H1 (cell line): ENCODE data around the gene IYD. TPM values are rescaled to one million over a fixed set of nuclear protein-coding genes. Genes with fewer than 3 reads are reported as not detected.

Experiments used
- CTCF ChIA-PET: fragments of 300-600 bp; sonication (Branson Sonifier 250); formaldehyde crosslinking; loops from one replicate; lab custom pipeline; 2021; ENCODE audit not compliant: partially characterized antibody; lab: Charles Lee
- POLR2A ChIA-PET: fragments of 300-600 bp; sonication (Branson Sonifier 250); formaldehyde crosslinking; loops from one replicate; lab custom pipeline; 2021; ENCODE audit warnings: inconsistent platforms; ENCODE audit not compliant: partially characterized antibody; lab: Charles Lee
- DNase-seq, 2 experiments: peaks; one replicate each; pipeline versions ENCODE4 v3.0.0 to v3.0.0-alpha.2; 2010 to 2022; ENCODE audit warnings: low spot score in 2 of 2, low read depth in 1 of 2, mixed read lengths in 1 of 2
- FAIRE-seq: peaks from 2 replicates; lab custom pipeline; 2011; peaks lifted over from hg19 to GRCh38; lab: Jason Lieb, UNC
- H2AFZ ChIP-seq: 2 replicates; pipeline ENCODE4 v1.8.1; 2012; ENCODE audit warnings: low read length, inconsistent platforms
- H2AK5ac ChIP-seq: 2 replicates; pipeline ENCODE4 v1.6.1; 2013; ENCODE audit warnings: low read depth, low read length
- H2BK120ac ChIP-seq: replicated peaks from 2 replicates; pipeline ENCODE3; 2013; ENCODE audit warnings: low read depth, low read length, inconsistent platforms
- H2BK12ac ChIP-seq: 2 replicates; pipeline ENCODE4 v1.6.1; 2013; ENCODE audit warnings: low read depth, low read length
- H2BK15ac ChIP-seq: 2 replicates; pipeline ENCODE4 v1.6.1; 2013; ENCODE audit warnings: low read length
- H2BK20ac ChIP-seq: 2 replicates; pipeline ENCODE4 v1.6.1; 2013; ENCODE audit warnings: low read length
- H2BK5ac ChIP-seq: 2 replicates; pipeline ENCODE4 v1.6.1; 2013; ENCODE audit warnings: low read depth, low read length
- H3K14ac ChIP-seq: 2 replicates; pipeline ENCODE4 v1.6.1; 2013; ENCODE audit warnings: inconsistent platforms; ENCODE audit not compliant: insufficient read length
- H3K18ac ChIP-seq: 2 replicates; pipeline ENCODE4 v1.6.1; 2013; ENCODE audit warnings: low read length; ENCODE audit errors: extremely low read depth
- H3K23ac ChIP-seq: 2 replicates; pipeline ENCODE4 v1.6.1; 2013; ENCODE audit warnings: inconsistent platforms; ENCODE audit not compliant: insufficient read length
- H3K23me2 ChIP-seq: 2 replicates; pipeline ENCODE4 v1.6.1; 2013; ENCODE audit warnings: low read depth, low read length
- H3K27ac ChIP-seq: 2 replicates; pipeline ENCODE4 v1.6.1; 2011; ENCODE audit warnings: low read depth, low read length, inconsistent platforms
- H3K27me3 ChIP-seq, 4 experiments: replicated peaks in 1 of 4; 1 replicate in 1 of 4; 2 replicates in 3 of 4; pipeline versions ENCODE4 v1.6.1 to v1.8.1; 2011 to 2013; ENCODE audit warnings: low read length in 3 of 4, mild to moderate bottlenecking in 3 of 4, inconsistent platforms in 2 of 4, mixed read lengths in 2 of 4, moderate library complexity in 1 of 4; ENCODE audit not compliant: control insufficient read depth in 3 of 4, insufficient read depth in 3 of 4; ENCODE audit errors: extremely low read depth in 1 of 4
- H3K36me3 ChIP-seq, 4 experiments: 2 replicates each; pipeline versions ENCODE4 v1.6.1 to v1.8.1; 2011 to 2013; ENCODE audit warnings: mild to moderate bottlenecking in 4 of 4, low read length in 3 of 4, moderate library complexity in 2 of 4, control low read depth in 1 of 4, inconsistent platforms in 1 of 4; ENCODE audit not compliant: insufficient read depth in 4 of 4, control insufficient read depth in 2 of 4
- H3K4ac ChIP-seq: replicated peaks from 2 replicates; pipeline ENCODE3; 2013; ENCODE audit warnings: low read length, low read depth, mixed read lengths, inconsistent platforms; ENCODE audit not compliant: insufficient read length
- H3K4me1 ChIP-seq, 4 experiments: replicated peaks in 1 of 4; 1 replicate in 1 of 4; 2 replicates in 3 of 4; pipeline versions ENCODE4 v1.6.1 to v1.8.1; 2011 to 2013; ENCODE audit warnings: low read length in 3 of 4, inconsistent platforms in 2 of 4, mixed read lengths in 1 of 4; ENCODE audit not compliant: insufficient read depth in 4 of 4, control insufficient read depth in 3 of 4
- H3K4me2 ChIP-seq, 2 experiments: 2 replicates each; pipeline versions ENCODE4 v1.6.1 to v1.8.1; 2011 to 2013; ENCODE audit warnings: low read depth in 2 of 2, low read length in 2 of 2, control low read depth in 1 of 2, inconsistent platforms in 1 of 2, mild to moderate bottlenecking in 1 of 2; ENCODE audit not compliant: insufficient read depth in 1 of 2
- H3K4me3 ChIP-seq, 4 experiments: fragments of 200-600, 300-600 bp in 1 of 4; sonication (generic), shearing (Covaris generic), sonication (Bioruptor Twin) in 1 of 4; 2 replicates each; pipeline versions ENCODE4 v1.5.1 to v1.8.1; 2011 to 2016; ENCODE audit warnings: low read length in 4 of 4, low read depth in 3 of 4, control low read depth in 2 of 4, inconsistent platforms in 2 of 4, mild to moderate bottlenecking in 2 of 4, mixed read lengths in 1 of 4, moderate library complexity in 1 of 4; ENCODE audit not compliant: insufficient read depth in 2 of 4; ENCODE audit errors: extremely low read depth in 1 of 4
- H3K56ac ChIP-seq: replicated peaks from 2 replicates; pipeline ENCODE3; 2013; ENCODE audit warnings: low read depth, mild to moderate bottlenecking, mixed read lengths, low read length, inconsistent platforms; ENCODE audit not compliant: insufficient read length
- H3K79me1 ChIP-seq: 2 replicates; pipeline ENCODE4 v1.6.1; 2013; ENCODE audit warnings: low read depth, low read length, control low read depth
- H3K79me2 ChIP-seq, 2 experiments: 2 replicates each; pipeline versions ENCODE4 v1.6.1 to v1.8.1; 2012 to 2013; ENCODE audit warnings: low read length in 2 of 2, mild to moderate bottlenecking in 2 of 2, inconsistent platforms in 1 of 2; ENCODE audit not compliant: insufficient read depth in 2 of 2, control insufficient read depth in 1 of 2
- H3K9ac ChIP-seq, 4 experiments: replicated peaks in 1 of 4; 1 replicate in 1 of 4; 2 replicates in 3 of 4; pipeline versions ENCODE4 v1.6.1 to v1.8.1; 2011 to 2013; ENCODE audit warnings: low read depth in 3 of 4, low read length in 3 of 4, control low read depth in 2 of 4, mild to moderate bottlenecking in 2 of 4, moderate library complexity in 2 of 4, inconsistent platforms in 1 of 4; ENCODE audit errors: extremely low read depth in 1 of 4
- H3K9me3 ChIP-seq, 2 experiments: 2 replicates each; pipeline versions ENCODE4 v1.6.1 to v1.8.1; 2012 to 2013; ENCODE audit warnings: mild to moderate bottlenecking in 2 of 2, moderate library complexity in 2 of 2, control low read depth in 1 of 2, inconsistent platforms in 1 of 2, low read depth in 1 of 2, low read length in 1 of 2, mixed read lengths in 1 of 2; ENCODE audit not compliant: insufficient read depth in 2 of 2
- H4K20me1 ChIP-seq, 2 experiments: replicated peaks in 1 of 2; 2 replicates each; pipeline versions ENCODE3 to v1.8.1; 2011 to 2013; ENCODE audit warnings: inconsistent platforms in 2 of 2, low read length in 2 of 2, mild to moderate bottlenecking in 1 of 2; ENCODE audit not compliant: insufficient read depth in 2 of 2, control insufficient read depth in 1 of 2
- H4K5ac ChIP-seq: 2 replicates; pipeline ENCODE4 v1.6.1; 2013; ENCODE audit warnings: low read length, low read depth, mixed read lengths, inconsistent platforms; ENCODE audit not compliant: insufficient read length
- H4K8ac ChIP-seq: 2 replicates; pipeline ENCODE4 v1.8.0; 2013; ENCODE audit warnings: mild to moderate bottlenecking, moderate library complexity, low read length, inconsistent platforms; ENCODE audit not compliant: insufficient read depth; ENCODE audit errors: extremely low read depth
- H4K91ac ChIP-seq: replicated peaks from 2 replicates; pipeline ENCODE3; 2013; ENCODE audit warnings: low read length, mixed read lengths, inconsistent platforms; ENCODE audit not compliant: insufficient read length
- ASH2L ChIP-seq: fragments of 200-600, 300-600 bp; sonication (generic); IDR thresholded peaks from one replicate; pipeline ENCODE4 v1.7.1; 2017; ENCODE audit warnings: low read length
- WGBS, 2 experiments: shearing (Covaris generic) in 1 of 2; methylation state at CpG; one replicate each; pipeline versions ENCODE4 v1.1.6 to v1.1.7; 2013 to 2015; ENCODE audit warnings: low lambda C conversion rate in 2 of 2, mixed read lengths in 2 of 2, inconsistent platforms in 1 of 2, low coverage in 1 of 2, missing lambda C conversion rate in 1 of 2; ENCODE audit not compliant: insufficient replicate concordance in 2 of 2, insufficient coverage in 1 of 2, insufficient read length in 1 of 2; ENCODE audit errors: extremely low coverage in 1 of 2, missing lambda C conversion rate in 1 of 2; 5-methylcytosine and 5-hydroxymethylcytosine counted together
- polyA plus RNA-seq, 7 experiments: library from polyadenylated mRNA; depleted of rRNA in 3 of 7; stranded (reverse) in 5 of 7; unstranded in 2 of 7; fragments of >200 nt in 5 of 7; fragments of 200-250 nt in 2 of 7; gene quantifications; 1 replicate in 5 of 7; 2 replicates in 1 of 7; 4 replicates in 1 of 7; pipeline versions ENCODE4 v1.2.1 to v1.2.3, GENCODE V29; 2011 to 2013; ENCODE audit warnings: missing spikeins in 2 of 7, mixed read lengths in 2 of 7
- total RNA-seq: library from RNA; stranded (reverse); fragmentation: NEBNext Ultra II Directional; extraction: Animal tissue kit (Norgen Biotek cat#: 25700); gene quantifications from 2 replicates; pipeline ENCODE4 v1.2.1, GENCODE V29; 2021

Gene IYD
- total and polyA plus RNA-seq, 2 of the 8 experiments (the other 6 are each of a cell fraction or from before 2014, with no cell fraction given) = not detected

GRCh38 chr6:150320442-150320841 lies 48.4 kb upstream of the IYD start:
- Histone ChIP-seq H3K36me3 (no peaks in the 10 kb centered on the region), H2BK120ac (no peak overlapping the region), H3K23ac (no peak overlapping the region), H4K91ac (no peak overlapping the region), H2BK20ac (no peak overlapping the region), H3K4me2 (no peak overlapping the region), H3K4me1 (no peaks in the 10 kb centered on the region), H2AK5ac (no peak overlapping the region), H2BK15ac (no peak overlapping the region), H3K4ac (no peak overlapping the region), H3K9me3 (no peaks in the 10 kb centered on the region), H3K79me1 (no peaks in the 10 kb centered on the region), H3K4me3 (no peak overlapping the region), H2BK5ac (no peak overlapping the region), H4K8ac (no peak overlapping the region; the same call in 1 of the 2 replicates), H2BK12ac (no peak overlapping the region), H4K20me1 (no peaks in the 10 kb centered on the region), H3K79me2 (no peaks in the 10 kb centered on the region), H3K27ac (no peak overlapping the region), H3K27me3 (no peaks in the 10 kb centered on the region), H3K18ac (no peak overlapping the region), H4K5ac (no peak overlapping the region), H3K56ac (no peak overlapping the region), H3K9ac (no peak overlapping the region), H3K14ac (no peak overlapping the region), H3K23me2 (no peaks in the 10 kb centered on the region), H2AFZ (no peak overlapping the region)
- ChIA-PET CTCF (interaction anchor here (0.6 kb wide), 1 partner anchor 228 kb away, joined by 3 read pairs; no protein-coding TSS in a partner anchor), POLR2A (no interaction called here)
- 88% methylated on average over 9 of the region's 9 CpGs; no CpG with 5 or more reads in 1 of the 2 experiments for WGBS, 2 experiments
- DNase-seq = no peak
- TF ChIP-seq ASH2L = no peak
- no peak for FAIRE-seq
